Upper lobe of right lung (tissue), 1 donor: ENCODE data around the gene CFAP69. TPM values are rescaled to one million over a fixed set of nuclear protein-coding genes. Genes with fewer than 3 reads are reported as not detected.

ENCODE experiments used
- ATAC-seq: fragments of 200-7000 bp; cut with Tn5 transposase; one replicate; pipeline ENCODE4 v1.9.1; 2020; ENCODE audit warnings: mild to moderate bottlenecking, moderate library complexity
- DNase-seq: peaks from one replicate; pipeline ENCODE4 v3.0.0-alpha.2; 2020
- H3K27ac ChIP-seq: fragments of 200-600 bp; one replicate; pipeline ENCODE4 v1.8.0; 2022
- H3K27me3 ChIP-seq: fragments of 200-600 bp; one replicate; pipeline ENCODE4 v1.8.0; 2022; ENCODE audit warnings: mild to moderate bottlenecking
- H3K36me3 ChIP-seq: fragments of 200-600 bp; one replicate; pipeline ENCODE4 v1.8.0; 2022
- H3K4me1 ChIP-seq: fragments of 200-600 bp; one replicate; pipeline ENCODE4 v1.8.0; 2022
- H3K4me3 ChIP-seq: fragments of 200-600 bp; one replicate; pipeline ENCODE4 v1.8.0; 2022; ENCODE audit warnings: mild to moderate bottlenecking
- H3K9me3 ChIP-seq: fragments of 200-600 bp; one replicate; pipeline ENCODE4 v1.8.0; 2022
- intact Hi-C: fragments of 100-400 bp; cut with DNase I; formaldehyde crosslinking; loops from one replicate; pipeline ENCODE4 v1.11.0; 2022
- total RNA-seq: library from RNA; stranded (reverse); fragmentation: NEBNext Ultra II Directional; extraction: Animal tissue kit (Norgen Biotek cat#: 25700); gene quantifications from one replicate; pipeline ENCODE4 v1.2.1, GENCODE V29; 2021
- TF ChIP-seq, protein P1 (sequence below): fragments of 200-600 bp; IDR thresholded peaks from one replicate; pipeline ENCODE4 v1.8.0; 2022; ENCODE audit warnings: antibody characterized with exemption
- donor health status: DM: no; HTN: yes; CAD: no; lungs with severe emphysema.

Gene CFAP69
- total RNA-seq, 1 donor from 2014 or later = 3.0 TPM

DNA sequence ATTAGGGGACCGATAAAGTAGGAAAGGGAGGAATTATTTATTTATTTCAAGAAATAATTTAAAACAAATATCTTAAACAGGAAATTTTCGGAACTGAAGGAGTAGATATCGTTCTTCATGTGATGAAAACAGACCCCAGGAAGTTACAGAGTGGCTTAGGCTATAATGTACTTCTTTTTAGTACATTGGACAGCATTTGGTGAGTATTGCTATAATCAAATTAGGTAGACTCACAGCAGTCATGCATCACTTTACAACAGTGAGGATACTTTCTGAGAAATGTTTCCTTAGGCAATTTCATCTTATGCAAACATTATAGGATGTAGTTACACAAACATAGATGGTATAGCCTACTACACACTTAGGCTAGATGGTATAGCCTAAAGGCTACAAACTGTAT, 43.2 kb downstream of the CFAP69 start:
- H3K36me3 ChIP-seq = no peaks in the 10 kb centered on the region
- intact Hi-C loops = no loop called here
- no peak for ATAC-seq

DNA sequence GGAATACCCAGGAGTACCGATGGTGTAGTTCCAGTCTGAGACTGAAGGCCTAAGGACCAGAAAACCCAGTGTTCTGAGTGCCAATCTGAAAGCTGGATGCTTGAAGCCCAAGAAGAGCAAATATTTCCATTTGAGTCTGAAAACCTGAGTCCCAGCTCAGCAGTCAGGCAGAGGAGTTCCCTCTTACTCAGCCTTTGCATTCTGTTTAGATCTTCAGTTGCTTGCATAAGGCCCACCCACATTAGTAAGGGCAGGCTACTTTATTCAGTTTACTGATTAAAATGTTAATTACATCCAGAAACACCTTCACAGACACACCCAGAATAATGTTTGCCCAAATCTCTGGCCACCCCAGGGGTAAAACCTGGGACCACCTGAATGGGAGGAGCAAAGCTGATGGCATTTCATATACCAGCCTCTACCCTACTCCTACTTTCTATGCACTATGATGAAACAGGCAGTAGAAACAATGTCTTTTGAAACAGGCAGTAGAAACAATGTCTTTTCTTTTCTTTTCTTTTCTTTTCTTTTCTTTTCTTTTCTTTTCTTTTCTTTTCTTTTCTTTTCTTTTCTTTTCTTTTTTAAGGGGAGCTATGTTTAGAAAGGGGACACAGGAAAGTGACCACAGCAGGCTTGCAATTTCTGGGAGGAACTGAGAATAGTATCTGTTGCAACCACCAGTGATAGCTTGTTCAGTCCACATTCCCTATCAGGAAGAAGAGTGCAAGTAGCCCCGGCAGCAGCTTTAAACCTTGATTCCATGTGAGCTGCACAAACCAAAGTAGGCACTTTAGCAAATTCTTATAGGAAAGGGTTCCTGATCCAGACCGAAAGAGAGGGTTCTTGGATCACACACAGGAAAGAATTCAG, 45.5 kb downstream of the CFAP69 start:
- H3K9me3 ChIP-seq = no peaks in the 10 kb centered on the region
- no peaks in the 10 kb centered on the region for H3K36me3 ChIP-seq
- no peaks in the 10 kb centered on the region for H3K4me1 ChIP-seq
- no peak overlapping the region for H3K4me3 ChIP-seq
- ATAC-seq (peak; percentile 59), DNase-seq (no peak)
- TF ChIP-seq, protein P1, sequence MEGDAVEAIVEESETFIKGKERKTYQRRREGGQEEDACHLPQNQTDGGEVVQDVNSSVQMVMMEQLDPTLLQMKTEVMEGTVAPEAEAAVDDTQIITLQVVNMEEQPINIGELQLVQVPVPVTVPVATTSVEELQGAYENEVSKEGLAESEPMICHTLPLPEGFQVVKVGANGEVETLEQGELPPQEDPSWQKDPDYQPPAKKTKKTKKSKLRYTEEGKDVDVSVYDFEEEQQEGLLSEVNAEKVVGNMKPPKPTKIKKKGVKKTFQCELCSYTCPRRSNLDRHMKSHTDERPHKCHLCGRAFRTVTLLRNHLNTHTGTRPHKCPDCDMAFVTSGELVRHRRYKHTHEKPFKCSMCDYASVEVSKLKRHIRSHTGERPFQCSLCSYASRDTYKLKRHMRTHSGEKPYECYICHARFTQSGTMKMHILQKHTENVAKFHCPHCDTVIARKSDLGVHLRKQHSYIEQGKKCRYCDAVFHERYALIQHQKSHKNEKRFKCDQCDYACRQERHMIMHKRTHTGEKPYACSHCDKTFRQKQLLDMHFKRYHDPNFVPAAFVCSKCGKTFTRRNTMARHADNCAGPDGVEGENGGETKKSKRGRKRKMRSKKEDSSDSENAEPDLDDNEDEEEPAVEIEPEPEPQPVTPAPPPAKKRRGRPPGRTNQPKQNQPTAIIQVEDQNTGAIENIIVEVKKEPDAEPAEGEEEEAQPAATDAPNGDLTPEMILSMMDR = no peak
- no peaks in the 10 kb centered on the region for H3K27me3 ChIP-seq
- intact Hi-C loops = no loop called here
- H3K27ac ChIP-seq = no peak overlapping the region

More for the DNA sequence above, 43.2 kb downstream of the CFAP69 start:
- Histone ChIP-seq H3K27ac (no peak overlapping the region), H3K4me3 (no peak overlapping the region), H3K27me3 (no peaks in the 10 kb centered on the region), H3K9me3 (no peaks in the 10 kb centered on the region), H3K4me1 (no peaks in the 10 kb centered on the region)
- no peak for DNase-seq
- TF ChIP-seq, protein P1 = no peak

- Histone ChIP-seq H3K27ac (no peak overlapping the region), H3K9me3 (no peaks in the 10 kb centered on the region), H3K36me3 (no peaks in the 10 kb centered on the region), H3K4me3 (no peak overlapping the region), H3K27me3 (no peaks in the 10 kb centered on the region), H3K4me1 (no peaks in the 10 kb centered on the region)
- ATAC-seq (peak; percentile 66), DNase-seq (no peak)
- TF ChIP-seq, protein P1 = peak; percentile 53
- intact Hi-C loops = no loop called here
Measured at GRCh38 chr7:90298145-90299038, 53.4 kb downstream of the CFAP69 start.

DNA sequence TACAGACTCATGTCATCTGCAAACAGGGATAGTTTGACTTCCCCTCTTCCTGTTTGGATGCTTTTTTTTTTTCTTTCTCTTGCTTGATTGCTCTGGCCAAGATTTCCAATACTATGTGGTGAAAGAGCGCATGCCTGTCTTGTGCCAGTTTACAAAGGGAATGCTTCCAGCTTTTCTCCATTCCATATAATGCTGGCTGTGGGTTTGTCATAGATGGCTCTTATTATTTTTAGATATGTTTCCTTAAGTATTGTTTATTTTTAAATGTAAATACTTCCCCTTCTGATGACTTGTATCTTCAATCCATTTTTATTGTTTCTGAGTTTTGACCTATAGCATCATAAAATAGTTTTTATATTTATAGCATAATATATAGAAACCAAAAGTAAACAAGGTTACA, 58.3 kb downstream of the CFAP69 start:
- H3K9me3 ChIP-seq = no peaks in the 10 kb centered on the region
- no peak overlapping the region for H3K27ac ChIP-seq
- TF ChIP-seq, protein P1 = no peak
- H3K4me3 ChIP-seq = no peak overlapping the region
- intact Hi-C loops = no loop called here
- H3K36me3 ChIP-seq = no peaks in the 10 kb centered on the region
- no peaks in the 10 kb centered on the region for H3K27me3 ChIP-seq
- no peaks in the 10 kb centered on the region for H3K4me1 ChIP-seq
- no peak for ATAC-seq
- no peak for DNase-seq

DNA sequence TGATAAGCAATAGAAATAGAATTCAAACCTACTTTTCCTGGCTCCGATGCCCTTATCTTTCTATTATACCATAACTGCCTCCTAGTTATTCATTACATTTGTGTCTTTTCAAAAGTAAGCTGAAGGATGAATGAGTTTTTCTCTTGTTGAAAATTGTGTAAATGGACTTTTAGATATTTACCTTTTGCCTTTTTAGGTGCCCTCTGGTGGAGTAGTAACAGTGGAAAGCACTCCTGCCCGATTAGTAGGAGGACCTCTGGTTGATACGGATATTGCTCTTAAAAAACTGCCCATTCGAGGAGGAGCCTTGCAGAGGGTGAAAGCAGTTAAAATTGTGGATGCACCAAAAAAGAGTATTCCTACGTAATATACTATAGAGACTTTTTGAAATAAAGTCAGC, 64.9 kb downstream of the CFAP69 start:
- Histone ChIP-seq H3K4me1 (no peaks in the 10 kb centered on the region), H3K9me3 (no peaks in the 10 kb centered on the region), H3K27ac (no peak overlapping the region), H3K4me3 (no peak overlapping the region), H3K27me3 (no peaks in the 10 kb centered on the region), H3K36me3 (no peaks in the 10 kb centered on the region)
- DNase-seq (no peak), ATAC-seq (no peak)
- TF ChIP-seq, protein P1 = no peak
- intact Hi-C loops = no loop called here
